COLO668 (cell line): ENCODE data around the gene TRIM66.

ENCODE experiments used
- DNase-seq: peaks from one replicate; lab custom pipeline; 2025; ENCODE audit not compliant: unreplicated experiment; lab: John Stamatoyannopoulos, UW

The TRIM66 gene, protein sequence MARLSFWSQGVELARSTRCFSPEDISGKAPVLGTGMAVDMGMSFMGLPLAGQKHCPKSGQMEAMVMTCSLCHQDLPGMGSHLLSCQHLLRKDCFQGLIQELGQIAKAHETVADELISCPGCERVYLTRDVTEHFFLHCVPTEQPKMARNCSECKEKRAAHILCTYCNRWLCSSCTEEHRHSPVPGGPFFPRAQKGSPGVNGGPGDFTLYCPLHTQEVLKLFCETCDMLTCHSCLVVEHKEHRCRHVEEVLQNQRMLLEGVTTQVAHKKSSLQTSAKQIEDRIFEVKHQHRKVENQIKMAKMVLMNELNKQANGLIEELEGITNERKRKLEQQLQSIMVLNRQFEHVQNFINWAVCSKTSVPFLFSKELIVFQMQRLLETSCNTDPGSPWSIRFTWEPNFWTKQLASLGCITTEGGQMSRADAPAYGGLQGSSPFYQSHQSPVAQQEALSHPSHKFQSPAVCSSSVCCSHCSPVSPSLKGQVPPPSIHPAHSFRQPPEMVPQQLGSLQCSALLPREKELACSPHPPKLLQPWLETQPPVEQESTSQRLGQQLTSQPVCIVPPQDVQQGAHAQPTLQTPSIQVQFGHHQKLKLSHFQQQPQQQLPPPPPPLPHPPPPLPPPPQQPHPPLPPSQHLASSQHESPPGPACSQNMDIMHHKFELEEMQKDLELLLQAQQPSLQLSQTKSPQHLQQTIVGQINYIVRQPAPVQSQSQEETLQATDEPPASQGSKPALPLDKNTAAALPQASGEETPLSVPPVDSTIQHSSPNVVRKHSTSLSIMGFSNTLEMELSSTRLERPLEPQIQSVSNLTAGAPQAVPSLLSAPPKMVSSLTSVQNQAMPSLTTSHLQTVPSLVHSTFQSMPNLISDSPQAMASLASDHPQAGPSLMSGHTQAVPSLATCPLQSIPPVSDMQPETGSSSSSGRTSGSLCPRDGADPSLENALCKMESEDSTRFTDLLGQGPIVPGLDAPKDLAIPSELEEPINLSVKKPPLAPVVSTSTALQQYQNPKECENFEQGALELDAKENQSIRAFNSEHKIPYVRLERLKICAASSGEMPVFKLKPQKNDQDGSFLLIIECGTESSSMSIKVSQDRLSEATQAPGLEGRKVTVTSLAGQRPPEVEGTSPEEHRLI (N-terminal part only)

DNA sequence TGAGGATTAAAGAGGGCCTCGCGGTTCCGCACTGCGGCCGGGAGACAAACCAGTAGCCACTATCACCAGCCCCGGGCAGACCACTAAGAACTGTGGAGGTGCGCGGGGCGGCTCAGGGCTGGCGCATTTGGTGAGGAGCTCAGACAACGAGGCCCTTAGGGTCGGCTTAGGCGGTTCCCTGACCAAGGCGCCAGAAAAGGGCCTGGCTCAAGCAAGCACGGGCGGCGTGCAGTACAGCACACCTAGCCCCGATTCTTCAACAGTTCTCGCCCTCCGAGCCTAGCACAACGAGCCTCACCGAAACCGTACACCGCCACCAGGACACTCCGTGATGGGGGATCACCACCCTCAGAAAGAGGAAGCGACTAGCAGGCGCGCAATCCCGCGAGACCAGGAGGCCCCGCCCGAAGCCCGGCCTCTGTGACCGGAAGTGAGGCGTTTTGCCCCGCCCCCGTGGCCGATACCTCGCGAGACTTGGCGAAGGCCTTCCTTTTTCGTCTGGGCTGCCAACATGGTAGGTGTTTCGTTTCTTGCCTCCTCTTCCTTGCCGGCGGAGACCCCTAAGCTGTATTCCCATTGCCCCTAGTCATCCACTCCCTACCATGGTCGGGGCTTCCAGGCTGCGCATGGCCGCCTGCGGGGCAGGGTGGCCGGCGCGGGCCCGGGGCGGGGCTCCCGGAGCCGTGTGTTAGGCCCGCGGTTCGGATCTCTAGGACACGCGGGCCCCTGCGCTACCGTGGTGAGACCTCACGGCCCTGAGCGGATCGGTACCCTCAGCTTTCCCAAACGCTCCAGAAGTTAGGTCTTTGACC lies at the start of gene TRIM66, which contains the start of gene RPL27A:
Gene TRIM66 (minus strand): TSS at position 363 of the 812 bp plus-strand sequence. CDS start 10,391 bp downstream, outside the sequence.
Gene RPL27A (plus strand): TSS at position 490 of the 812 bp plus-strand sequence. CDS start 22 bp downstream, at position 512.
- peak; percentile 97 for DNase-seq

DNA sequence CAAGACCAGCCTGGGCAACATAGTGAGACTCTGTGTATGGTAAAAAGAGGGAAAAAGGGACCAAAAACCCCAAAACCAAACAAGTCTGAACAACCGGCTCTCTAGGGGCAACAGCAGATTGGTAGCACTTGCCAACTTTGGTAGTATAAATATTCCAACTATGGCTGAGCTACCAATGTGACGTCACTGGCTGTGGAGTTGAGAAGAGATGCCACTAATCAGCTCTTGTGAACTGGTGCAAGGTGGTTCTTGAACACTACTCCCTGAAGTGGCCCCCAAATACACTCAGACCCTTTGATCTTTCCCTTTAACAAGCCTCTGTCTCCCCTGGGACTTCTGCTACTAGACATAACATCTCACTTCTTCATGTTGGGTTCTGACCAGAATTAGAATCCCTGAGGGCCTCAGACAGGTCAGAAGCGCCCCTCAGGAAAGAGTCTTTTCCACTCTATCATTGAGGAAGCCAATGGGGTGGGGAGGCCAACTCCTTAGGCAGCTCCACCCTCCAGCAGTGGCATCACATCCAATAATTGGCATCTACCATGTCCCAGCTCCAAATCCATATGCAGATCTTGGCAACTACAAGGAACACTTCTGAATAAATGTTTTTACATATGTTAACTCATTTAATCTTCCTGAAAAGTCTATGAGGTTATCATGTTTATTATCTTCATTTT lies 49.3 kb upstream of the TRIM66 start:
- DNase-seq, result no peak

DNA sequence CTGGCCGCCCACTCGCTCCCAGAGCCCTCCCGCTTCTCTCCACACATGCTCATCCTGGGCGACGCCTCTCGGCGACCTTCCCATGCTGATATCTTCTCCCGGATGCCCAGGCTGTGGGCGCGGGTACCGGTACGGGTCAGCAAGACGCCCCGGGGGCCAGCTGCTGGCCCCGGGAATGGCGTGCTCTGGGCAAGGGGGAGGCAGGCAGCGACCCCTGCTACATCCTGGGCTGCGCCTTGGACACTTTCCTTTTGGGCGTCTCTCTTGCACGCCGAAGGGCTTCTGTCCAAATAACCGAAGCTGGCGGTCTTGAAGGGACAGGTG lies 48.2 kb upstream of the TRIM66 start:
- DNase-seq, result no peak

DNA sequence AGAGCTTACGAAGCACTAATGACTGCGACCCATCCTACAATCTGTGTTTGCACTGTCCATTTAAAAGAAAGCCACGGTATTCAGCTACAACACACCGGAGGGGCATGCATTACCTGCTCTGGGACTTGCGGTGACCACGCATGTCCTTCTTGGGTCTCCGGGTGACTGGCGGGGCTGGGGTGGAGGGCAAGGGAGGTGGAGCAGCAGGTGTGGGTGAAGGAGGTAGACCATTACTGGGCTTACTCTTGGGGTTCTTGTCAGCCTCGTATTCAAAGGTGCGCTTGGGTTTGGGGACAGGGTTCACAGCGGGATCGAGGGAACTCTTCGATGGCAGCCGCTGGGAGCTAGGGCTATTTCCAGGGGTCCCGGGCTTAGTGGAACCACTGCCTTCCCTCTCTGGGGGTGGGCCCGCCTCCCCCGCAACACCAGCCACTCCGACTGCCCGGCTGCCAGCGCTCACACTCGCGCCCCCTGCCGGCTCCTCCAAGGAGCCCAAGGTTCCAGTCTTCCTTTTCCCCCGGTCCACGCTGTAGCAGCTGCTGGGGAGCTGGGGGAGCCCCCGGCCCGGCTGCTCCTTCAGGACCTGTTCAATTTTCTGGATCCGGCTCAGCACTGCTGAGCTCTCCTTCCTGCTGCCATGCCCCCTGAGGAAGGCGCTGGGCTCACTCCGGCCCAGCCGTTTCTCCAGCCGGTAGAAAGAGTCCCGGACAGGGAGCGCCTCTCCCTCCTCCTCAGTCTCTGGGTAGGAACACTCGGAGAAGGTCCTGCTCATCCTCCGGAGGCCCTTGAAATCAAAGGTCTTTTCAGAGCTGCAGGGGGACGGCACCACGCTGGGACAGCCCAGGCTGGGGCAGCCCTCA lies 47.6 kb upstream of the TRIM66 start:
- DNase-seq, result no peak

DNA sequence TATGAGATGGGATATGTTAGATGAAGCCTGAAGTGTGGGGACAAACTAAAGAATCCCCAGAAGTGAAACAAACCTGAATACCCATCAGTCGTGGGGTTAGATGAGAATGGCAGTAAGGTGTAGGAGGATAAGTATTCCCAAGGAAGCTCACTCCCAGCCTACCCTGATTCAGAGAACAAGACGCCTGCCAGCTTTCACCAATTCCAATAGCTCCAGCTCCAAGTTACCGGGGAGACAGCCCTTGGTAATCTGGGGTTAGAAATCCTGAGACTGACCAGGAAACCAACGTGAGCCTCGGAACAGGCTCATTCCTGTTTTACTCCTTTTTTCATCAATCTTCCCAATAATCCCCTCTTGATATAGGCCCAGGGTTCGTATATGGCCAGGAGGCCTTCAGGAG lies 46.6 kb upstream of the TRIM66 start:
- no peak for DNase-seq

DNA sequence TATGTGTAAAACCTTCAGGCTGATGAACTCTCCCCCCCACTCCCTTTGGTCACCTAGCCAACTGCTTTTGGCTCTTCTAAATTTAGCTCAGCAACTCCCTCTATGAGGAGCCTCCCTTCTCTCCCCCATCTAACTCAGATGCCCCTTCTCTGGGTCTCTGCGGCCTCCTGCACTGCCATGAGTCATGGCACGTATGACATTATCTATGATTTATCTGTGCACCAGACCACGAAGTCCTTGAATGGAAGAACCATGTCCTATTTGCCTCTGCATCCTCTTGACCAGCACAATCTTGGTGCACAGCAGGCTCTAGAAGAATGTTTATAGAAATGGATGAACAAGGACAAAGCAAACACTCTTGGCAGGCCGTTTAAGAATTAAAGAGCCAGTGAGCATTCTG lies 46.1 kb upstream of the TRIM66 start:
- no peak for DNase-seq

DNA sequence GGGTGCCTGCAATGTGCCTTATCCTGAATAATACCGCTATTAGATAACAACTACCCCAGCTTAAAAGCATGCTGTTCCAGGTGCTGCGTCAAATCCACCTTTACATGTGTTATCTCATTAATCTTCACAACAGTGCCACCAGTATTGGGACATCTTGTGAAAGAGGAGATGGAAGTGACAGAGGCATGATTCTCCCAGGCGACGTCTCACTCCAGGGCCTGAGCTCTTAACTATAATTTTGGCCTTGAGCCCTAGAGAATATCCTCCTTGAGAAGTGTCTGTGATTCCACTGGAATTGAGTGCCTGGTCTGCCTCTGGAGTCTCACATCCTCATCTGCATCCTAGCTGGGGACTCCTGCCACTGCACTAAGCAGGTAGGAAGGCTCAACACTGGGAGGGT lies 43.9 kb upstream of the TRIM66 start:
- DNase-seq, result no peak

DNA sequence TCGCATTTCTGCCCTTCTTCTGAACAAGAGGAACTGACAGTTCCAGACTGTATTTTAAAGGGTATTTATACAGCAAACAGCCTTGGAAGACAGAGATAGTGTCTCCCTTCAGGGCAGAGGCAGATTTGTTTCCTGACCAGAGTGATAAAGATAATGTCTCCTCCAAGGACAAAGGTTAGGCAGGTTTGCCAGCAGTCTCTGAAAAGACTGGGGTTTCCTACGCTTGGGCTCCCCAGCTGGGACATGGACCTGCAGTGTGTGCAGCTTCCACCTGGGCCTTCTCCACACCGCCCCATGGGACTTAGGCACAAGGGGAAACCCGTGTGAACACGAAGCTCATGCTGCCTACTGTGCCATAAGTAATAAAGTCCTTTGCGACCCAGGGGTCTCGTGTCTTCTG lies 42.2 kb upstream of the TRIM66 start:
- no peak for DNase-seq

DNA sequence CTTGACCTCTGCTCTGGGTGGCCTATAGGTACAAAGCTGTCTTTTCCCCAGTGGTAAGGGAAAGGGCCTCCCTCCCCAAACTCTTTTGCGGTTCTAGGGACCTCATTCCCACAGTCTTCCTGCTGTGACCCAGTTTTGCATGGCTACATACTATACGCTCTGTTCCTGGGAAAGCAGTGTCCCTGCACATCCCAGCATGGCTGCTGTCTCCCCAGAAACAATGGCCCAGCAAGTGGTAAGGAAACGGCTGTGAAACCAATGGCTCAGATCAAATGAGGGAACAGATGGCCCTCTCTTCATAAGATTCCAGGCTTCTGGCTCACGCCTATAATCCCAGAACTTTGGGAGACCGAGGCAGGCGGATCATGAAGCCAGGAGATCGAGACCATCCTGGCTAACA lies 41.2 kb upstream of the TRIM66 start:
- DNase-seq, result no peak

DNA sequence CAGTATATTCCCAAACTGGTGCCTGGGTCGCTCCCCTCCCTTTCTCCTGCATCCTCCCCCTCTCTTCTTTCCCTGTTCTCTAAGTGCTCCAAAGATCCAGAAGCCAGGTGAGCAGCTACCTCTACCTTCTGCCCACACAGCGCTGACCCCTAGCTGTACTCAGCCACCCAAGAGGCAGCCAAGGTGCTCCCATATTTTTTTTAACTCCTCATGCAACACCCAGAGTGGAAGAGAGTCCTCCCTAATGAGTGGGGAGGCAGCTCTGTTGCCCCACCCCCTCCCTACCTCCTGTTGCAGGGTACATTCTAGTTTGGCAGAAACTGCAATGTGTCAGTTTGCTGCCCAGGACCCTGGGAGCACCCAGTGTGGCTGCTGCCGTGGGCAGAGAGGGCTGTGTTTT lies 40.3 kb upstream of the TRIM66 start:
- no peak for DNase-seq

DNA sequence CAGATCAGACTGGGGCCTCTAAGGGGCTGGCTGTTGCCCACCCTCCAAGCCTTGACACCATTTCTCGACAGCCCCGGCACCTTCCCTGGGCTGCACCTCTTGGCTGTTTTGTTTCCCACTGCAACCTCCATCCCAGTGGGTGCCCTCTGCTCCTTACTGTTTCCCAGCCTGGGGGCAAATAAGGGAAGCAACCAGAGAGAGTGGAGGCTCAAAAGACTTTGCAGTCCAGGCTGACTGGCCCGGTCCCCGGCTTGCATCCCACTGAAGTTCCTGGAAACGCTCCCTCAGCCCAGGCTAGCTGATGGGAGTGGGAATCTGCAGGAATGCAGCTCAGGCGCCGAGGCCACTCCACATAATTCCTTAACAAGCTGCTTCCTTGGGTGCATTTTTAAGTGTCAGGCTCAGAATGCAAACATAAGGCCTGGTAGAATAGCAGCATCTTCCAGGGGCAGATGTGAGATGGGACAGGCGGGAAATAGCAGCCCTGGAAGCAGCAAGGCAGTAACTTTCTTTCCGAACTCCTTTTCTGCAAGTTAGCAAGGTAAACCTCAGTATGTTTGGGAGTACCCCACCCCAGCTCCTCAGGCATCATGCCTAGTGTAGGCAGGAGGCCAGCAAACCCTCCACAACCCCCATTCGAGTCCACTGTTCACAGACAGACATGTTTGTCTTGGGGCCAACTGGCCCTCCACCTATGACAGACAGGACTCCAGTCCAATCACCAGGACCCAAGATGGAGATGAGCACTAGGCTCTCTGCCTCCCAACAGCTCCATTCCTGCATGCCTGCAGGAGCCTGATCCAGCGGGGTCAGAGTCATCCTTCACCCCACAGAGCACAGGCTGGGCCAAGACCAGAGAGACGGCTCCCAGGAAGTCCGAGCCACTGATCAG lies 39.4 kb upstream of the TRIM66 start:
- DNase-seq, result no peak

DNA sequence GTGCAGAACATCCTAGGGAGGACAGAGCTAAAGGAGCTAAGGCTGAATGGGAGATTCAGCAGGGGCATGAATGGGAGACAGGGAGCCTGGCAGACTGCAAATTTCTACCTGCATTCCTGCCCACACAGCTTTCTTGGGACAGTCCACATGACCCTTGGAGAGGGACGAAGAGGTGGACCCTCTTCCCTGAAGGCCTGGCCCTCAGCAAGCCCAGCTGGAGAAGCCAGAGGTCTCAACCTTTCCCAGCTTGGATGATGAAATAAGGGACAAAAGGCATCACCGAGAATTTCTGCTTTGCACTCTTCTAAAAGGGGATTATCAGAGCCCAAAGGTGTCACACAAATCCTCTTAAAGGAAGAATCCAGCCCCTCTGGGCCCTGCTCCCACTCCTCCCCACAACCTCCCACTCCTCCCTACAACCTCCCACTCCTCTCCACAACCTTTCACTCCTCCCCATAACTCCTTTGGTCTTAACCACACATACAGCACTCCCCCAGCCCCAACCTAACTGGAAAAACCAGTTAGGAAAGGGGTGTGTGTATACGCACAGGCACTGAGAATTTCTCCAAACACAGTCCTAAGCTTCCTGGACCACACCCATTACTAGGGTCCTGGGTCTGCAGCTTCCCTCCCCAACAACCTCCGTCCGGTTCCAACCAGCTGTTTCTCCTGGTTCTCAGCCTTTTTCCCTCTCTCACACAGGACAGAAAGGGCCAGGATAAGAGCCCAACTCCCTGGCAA lies 38.6 kb upstream of the TRIM66 start:
- peak; percentile 25 for DNase-seq

DNA sequence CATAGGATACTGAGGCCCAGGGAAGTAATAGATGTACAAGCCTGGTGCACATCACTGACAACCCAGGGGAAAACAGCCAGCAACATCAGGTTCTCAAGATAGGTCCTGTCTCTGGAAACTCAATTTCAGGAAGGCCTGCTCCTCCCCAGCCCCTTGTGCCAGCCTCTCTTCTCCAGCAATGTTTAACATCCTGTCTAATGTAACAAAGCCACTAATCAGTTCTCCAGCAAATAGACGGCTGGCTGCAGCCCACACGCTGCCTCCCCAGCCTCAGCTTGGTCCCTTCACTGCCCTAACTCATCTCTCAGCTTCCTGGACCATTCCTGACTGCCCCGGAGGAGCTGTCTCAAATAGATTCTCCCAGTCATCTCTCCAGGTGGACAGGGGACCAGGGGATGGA lies 37.9 kb upstream of the TRIM66 start:
- no peak for DNase-seq

DNA sequence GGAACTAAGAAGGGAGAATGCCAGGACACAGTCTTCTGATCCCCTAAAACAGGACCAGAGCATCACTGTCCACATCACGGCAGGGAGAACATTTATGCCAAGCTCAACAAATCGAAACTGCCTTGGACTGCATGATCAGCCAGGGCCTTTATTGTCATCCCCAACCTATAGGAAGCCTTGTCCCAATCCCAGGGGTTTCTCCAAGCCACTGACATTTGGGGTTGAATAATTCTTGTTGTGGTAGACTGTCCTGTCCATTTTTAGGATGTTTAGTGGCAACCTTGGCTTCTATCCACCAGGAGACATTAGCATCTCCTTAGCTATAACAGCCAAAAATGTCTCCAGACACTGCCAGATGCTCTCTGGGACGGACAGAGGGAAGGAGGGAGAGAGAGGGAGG lies 37.3 kb upstream of the TRIM66 start:
- DNase-seq, result no peak

DNA sequence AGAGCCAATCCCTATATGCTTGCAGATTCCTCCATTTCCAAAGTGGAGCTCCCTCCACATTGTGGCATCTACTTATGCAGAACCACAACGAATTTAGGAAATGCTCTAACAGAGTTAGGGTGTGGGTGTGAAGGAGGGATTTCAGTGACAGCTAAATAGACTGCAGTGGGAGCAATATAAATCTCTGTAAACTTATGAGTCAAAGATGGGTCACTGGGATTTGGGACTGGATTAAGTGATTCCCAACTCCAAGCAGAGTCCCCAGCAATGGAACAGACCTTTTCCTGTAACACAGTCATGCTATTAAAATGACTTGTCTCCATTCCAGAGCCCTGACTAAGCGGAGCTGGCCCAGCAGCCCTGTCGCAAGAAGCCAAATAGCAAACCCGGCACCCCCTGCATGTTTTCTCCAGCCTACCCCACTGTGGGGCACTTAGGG lies 36.8 kb upstream of the TRIM66 start:
- no peak for DNase-seq

DNA sequence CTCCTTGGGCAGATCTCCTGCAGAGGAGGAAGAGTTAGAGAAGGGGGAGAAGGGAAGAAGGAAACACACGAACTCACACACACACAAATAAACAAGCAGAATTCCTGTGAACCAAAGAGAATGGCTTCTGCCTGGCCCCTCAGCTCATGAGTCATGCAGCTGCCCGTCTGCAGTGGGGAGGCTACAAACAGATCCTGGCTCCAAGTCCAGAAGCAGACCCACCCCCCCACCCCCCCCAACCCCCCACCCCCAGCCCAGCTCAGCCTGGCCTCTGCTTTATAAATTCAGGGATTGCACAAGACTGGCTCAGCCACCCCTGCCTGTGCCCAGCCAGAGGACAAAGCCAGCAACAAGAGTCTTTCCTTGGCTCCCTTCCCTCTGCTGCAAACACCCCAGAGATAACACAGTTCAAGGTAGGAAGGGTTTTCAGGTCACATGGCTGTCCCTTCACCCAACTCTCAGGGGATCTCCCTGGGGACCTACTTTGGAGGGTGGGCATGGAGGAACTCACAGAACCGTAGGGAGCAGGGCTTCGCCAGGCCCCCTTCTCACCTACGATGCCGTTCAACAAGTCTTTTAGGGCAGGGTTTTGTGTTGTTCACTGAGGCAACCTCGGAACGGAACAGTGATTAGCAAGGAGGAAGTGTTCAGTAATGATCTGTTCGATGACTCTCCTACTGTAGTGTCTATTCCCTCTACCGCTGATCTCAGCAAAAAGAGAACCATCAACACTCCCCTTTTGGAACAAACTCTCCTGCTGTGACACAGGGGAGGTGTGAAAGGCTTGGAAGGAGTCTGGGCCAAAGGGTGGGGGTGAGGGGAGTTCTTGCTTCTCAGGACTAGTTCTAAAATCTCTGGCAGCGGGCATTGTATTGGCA lies 35.6 kb upstream of the TRIM66 start:
- no peak for DNase-seq

DNA sequence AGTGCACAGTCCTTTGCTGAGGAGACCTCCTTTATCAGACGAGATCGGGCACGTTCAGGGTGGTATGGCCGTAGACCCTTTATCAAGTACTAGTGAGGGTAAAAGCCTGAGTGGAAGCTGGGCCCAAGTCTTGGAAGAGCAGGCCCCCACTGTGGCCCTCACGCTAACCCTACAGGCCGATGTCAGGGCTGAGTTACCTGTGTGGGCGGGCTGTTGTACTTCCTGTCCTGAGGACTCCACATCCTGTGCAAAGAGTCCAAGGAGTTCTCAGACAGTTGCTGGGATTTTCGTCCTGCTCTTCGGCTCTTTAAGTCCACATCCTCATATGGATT lies 35.0 kb upstream of the TRIM66 start:
- DNase-seq, result no peak
